GM19193 (cell line): ENCODE data around the gene ASTN2.

Experiments used
- POLR2A ChIP-seq: IDR thresholded peaks from 4 replicates; pipeline ENCODE4 v1.6.1; 2011; ENCODE audit not compliant: insufficient read depth, insufficient read length; ENCODE audit errors: extremely low read depth

The ASTN2 gene

GRCh38 chr9:117169089-117169621 lies 245.7 kb downstream of the ASTN2 start:
- TF ChIP-seq POLR2A = no peak

GRCh38 chr9:117164512-117164911 lies 250.3 kb downstream of the ASTN2 start:
- TF ChIP-seq POLR2A = no peak

DNA sequence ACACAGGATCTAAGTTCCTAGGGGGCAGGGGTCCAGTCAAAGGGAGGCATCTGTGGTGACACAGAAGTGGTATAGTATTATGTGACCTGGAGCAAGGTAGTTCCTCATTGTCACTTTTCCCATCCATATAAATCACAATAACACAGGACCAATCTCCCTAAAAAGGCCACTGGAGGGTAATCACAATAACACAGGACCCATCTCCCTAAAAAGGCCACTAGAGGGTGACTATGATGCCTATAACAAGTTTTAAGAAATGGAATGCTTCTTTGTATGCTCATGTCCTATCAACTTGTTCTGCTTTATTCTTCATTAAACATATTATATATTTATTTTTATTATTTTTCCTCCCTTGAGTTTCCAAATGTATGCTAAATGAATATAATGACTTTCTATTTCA lies 254.6 kb downstream of the ASTN2 start:
- no peak for TF ChIP-seq POLR2A

GRCh38 chr9:117156771-117157535 lies 257.9 kb downstream of the ASTN2 start:
- no peak for TF ChIP-seq POLR2A

DNA sequence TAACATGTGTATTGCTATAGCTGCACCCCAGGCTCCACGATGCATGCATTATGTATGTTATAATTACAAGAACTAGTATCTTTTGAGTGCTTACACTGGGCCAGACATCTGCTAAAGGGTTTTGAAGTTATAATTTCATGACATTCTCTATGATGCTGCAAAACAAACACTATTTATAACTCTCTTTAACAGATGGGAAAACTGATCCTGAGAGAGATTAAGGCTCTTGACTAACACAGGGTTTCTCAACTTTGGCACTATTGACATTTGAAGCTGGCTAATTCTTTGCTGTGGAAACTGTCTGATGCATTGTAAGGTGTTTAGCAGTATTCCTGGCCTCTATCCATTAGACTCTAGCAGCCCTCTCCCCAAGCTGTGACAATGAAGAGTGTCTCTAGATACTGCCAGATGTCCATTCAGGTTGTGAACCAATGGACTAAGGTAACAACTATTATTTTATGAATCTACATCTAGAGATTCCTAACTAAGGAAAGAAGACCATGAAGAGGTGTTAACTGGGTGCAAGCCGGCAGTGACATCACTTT lies 258.6 kb downstream of the ASTN2 start:
- no peak for TF ChIP-seq POLR2A

GRCh38 chr9:117153021-117153420 lies 261.8 kb downstream of the ASTN2 start:
- no peak for TF ChIP-seq POLR2A

DNA sequence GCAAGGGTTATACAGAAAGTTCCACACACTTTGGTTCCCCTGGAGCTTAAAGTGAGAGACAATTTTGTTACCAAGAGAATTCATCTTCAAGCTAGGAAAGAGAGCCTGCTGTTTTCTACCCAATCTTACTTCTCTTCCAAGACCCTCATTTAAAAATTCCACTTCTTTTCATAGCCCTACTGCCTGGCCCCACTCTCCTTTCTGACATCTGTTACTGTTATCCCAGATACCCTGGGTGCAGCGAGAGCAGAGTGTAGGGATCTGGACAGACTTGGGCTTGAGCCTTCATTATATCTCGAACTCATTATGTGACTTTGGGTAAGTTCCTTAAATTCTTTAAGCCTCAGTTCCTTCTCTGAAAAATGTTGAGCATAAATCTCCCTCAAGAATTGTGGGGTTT lies 263.1 kb downstream of the ASTN2 start:
- no peak for TF ChIP-seq POLR2A

GRCh38 chr9:117149996-117150395 lies 264.9 kb downstream of the ASTN2 start:
- TF ChIP-seq POLR2A = no peak

GRCh38 chr9:117145811-117146490 lies 268.9 kb downstream of the ASTN2 start:
- no peak for TF ChIP-seq POLR2A

- no peak for TF ChIP-seq POLR2A
Observed at GRCh38 chr9:117145081-117145480, 269.8 kb downstream of the ASTN2 start.

DNA sequence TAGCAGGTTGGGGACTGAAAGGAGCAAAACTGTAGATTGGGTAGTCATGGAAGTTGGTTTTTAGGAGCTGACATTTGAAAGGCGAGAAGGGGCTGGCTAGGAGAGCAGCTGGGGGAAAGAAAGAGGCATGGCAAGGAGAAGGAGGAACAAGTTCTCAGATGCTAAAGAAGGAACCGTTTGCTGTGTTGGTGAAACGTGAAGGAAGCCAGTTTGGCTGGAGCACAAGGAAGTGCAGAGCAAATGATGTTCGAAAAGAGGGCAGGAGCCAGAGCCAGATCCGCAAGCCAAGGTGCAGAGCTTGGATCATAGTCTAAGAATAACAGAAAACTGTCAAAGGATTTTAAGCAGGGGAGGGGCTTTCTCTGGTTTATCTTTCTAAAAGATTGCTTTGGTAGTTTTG lies 276.6 kb downstream of the ASTN2 start:
- no peak for TF ChIP-seq POLR2A

DNA sequence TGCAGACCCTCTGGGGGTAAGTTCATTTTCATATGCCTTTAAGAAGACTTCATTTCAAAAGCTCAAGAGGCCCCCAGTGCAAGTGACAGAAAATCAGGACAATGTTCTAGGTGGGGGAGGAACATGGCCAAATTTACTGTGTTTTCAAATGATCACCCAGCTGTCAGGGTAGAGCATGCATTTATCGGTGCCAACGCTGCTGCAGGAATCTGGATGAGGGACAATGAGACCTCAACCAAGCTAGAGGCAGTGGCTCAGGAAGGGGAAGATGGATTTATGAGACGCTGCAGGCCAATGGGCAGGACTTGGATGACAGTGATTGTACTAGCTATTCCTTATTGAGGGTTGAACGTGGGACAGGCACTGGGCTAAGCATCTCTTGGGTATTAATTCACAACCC lies 278.4 kb downstream of the ASTN2 start:
- TF ChIP-seq POLR2A = no peak

DNA sequence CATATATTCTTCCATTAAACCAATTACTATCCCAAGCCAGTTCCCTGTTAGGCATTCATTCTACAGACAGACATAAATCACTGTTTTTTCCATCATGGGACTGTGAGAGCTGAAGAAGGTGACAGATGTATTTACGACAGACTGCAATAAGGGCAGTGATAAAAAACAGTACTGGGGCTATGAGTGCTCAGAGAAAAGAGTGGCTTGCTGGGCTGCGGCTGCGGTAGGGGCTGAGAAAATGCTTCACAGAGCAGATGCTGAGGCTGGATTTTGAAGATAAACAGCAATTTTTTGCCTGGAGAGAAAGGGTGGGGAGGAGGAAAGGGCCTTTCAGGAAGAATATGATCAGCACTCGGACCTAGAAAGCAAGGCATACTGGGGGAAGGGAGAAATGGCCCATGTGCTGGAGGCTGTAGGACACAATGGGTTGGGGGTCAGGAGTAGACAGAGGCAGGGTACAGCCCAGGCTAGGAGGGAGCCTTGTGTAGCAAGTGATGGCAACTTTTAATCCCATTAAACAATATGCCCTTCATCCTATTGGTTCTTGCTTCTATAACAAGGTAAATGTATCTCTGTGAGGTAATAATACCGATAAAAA lies 279.3 kb downstream of the ASTN2 start:
- TF ChIP-seq POLR2A = no peak

DNA sequence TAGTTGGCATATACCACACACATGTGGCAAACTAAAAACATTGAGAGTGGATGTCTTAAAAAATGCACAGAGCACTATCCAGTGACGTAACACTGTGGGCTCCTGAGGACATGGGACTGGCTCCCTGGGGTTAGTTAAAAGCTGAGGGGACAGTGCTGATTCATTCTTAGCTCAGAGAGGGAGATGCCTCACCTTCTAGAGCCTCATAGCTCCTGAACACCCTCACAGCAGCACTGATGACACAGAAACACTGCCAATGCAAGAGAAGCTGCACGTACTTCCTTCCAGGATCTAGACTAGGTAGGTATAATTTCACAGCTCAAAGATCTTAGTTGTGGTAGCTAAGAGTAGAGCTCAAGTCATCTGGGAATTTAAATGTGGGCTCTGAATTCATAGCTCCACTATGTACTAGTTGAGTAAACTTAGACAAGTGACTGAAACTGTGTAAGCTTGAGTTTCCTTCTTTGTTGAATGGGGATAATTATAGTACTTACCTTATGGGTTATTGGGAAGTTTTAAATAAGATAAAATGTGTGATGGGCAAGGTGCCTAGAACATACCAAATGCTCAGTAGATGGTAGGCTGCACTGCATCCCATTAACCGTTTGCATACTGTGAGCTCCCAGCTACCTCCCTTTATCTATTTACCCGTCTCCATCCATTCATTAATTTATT lies 279.9 kb downstream of the ASTN2 start:
- no peak for TF ChIP-seq POLR2A

GRCh38 chr9:117126871-117127270 lies 288.0 kb downstream of the ASTN2 start:
- TF ChIP-seq POLR2A = no peak

DNA sequence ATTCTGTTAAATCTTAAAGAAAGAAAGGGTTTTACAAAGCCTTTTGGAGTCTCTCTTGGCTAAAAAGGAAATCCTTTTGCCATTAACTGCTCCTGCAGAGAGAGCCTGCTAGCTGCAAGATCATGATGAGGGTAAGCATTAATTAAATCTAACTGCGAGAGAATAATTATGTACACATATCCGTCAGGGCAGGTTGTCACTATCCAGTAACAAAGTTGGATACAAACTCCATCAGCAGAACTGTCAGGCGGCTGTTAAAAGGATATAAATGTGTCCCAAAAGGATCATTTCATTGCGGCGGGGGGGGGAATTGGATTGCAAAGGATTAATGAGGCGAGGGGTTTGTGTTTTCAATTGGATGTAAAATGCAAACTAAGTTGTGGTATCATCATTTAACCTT lies 289.3 kb downstream of the ASTN2 start:
- TF ChIP-seq POLR2A = no peak

DNA sequence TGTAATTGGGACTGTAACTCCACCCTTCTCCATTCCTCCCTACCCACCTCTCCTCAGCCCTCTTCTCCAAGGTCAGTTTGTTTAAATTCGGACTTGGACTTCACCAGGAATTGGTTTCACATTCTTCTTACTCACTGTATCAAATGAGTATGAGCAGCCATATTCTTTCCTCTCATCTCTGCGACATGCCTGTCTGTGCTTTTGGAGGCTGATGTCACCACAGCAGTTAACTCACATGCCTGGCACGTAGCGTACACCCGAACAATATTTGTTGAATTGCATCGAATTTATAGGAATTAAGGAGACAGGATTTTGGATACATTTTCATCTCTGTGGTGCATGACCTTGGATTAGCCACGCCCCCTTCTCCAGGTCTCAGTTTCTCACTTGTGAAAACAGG lies 291.1 kb downstream of the ASTN2 start:
- TF ChIP-seq POLR2A = no peak
